GM21825 (cell line): ENCODE data around the gene CSNK1G2.

Experiments used
- ATAC-seq: cut with Tn5 transposase; IDR thresholded peaks from one replicate; pipeline ENCODE4 v1.9.1; 2021; ENCODE audit warnings: mild to moderate bottlenecking, moderate library complexity; ENCODE audit not compliant: unreplicated experiment

Gene CSNK1G2

GRCh38 chr19:1941146-1942077 is at the start of gene CSNK1G2:
TSS of gene CSNK1G2 (plus strand) at chr19:1941172. CDS start at chr19:1969773, 28,601 bp downstream.
- ATAC-seq = no peak

- no peak for ATAC-seq
Measured at GRCh38 chr19:1893791-1894190, 47.2 kb upstream of the CSNK1G2 start.

- ATAC-seq = no peak
Measured at GRCh38 chr19:1896508-1896907, 44.5 kb upstream of the CSNK1G2 start.

- no peak for ATAC-seq
Measured at GRCh38 chr19:1901940-1902404, 39.0 kb upstream of the CSNK1G2 start.

- ATAC-seq = no peak
Measured at GRCh38 chr19:1902923-1903322, 38.0 kb upstream of the CSNK1G2 start.

GRCh38 chr19:1904860-1905109 is 36.2 kb upstream of the CSNK1G2 start:
- no peak for ATAC-seq

- ATAC-seq = peak; percentile 72
Measured at GRCh38 chr19:1905110-1905862, 35.7 kb upstream of the CSNK1G2 start, which contains the start of the genes ADAT3 and SCAMP4. TSS of gene ADAT3 (plus strand) at chr19:1905399. CDS start at chr19:1912048, 6,649 bp downstream. TSS of gene SCAMP4 (plus strand) at chr19:1905399. CDS start at chr19:1915020, 9,621 bp downstream.

- no peak for ATAC-seq
Measured at GRCh38 chr19:1905863-1906375, 35.1 kb upstream of the CSNK1G2 start.

- no peak for ATAC-seq
Measured at GRCh38 chr19:1906985-1907562, 33.9 kb upstream of the CSNK1G2 start.

GRCh38 chr19:1907563-1908363 is 33.2 kb upstream of the CSNK1G2 start:
- ATAC-seq = no peak

- ATAC-seq = no peak
Measured at GRCh38 chr19:1908364-1908678, 32.7 kb upstream of the CSNK1G2 start.

- ATAC-seq = no peak
Measured at GRCh38 chr19:1909761-1910080, 31.3 kb upstream of the CSNK1G2 start.

- ATAC-seq = no peak
Measured at GRCh38 chr19:1910177-1910576, 30.8 kb upstream of the CSNK1G2 start.

- ATAC-seq = no peak
Measured at GRCh38 chr19:1911098-1911497, 29.9 kb upstream of the CSNK1G2 start.

- no peak for ATAC-seq
Measured at GRCh38 chr19:1911995-1912394, 29.0 kb upstream of the CSNK1G2 start.

GRCh38 chr19:1912760-1913505 is 28.0 kb upstream of the CSNK1G2 start:
- no peak for ATAC-seq

- ATAC-seq = no peak
Measured at GRCh38 chr19:1913781-1914577, 27.0 kb upstream of the CSNK1G2 start.

- no peak for ATAC-seq
Measured at GRCh38 chr19:1914826-1915341, 26.1 kb upstream of the CSNK1G2 start.

GRCh38 chr19:1917146-1917545 is 23.8 kb upstream of the CSNK1G2 start:
- no peak for ATAC-seq
